GM12864 (cell line): ENCODE data around the gene PCSK4.

Experiments
- DNase-seq: peaks from one replicate; pipeline ENCODE4 v3.0.0-alpha.2; 2011; ENCODE audit warnings: low read depth
- H3K4me3 ChIP-seq: 2 replicates; pipeline ENCODE4 v1.5.1; 2011; ENCODE audit warnings: mild to moderate bottlenecking, low read depth, low read length, control low read depth
- TF ChIP-seq, protein P1 (sequence below): IDR thresholded peaks from 2 replicates; pipeline ENCODE4 v1.5.1; 2011; ENCODE audit warnings: low read depth, mild to moderate bottlenecking, moderate library complexity, low read length, control low read depth, inconsistent platforms; ENCODE audit errors: missing control alignments

PCSK4 gene

DNA sequence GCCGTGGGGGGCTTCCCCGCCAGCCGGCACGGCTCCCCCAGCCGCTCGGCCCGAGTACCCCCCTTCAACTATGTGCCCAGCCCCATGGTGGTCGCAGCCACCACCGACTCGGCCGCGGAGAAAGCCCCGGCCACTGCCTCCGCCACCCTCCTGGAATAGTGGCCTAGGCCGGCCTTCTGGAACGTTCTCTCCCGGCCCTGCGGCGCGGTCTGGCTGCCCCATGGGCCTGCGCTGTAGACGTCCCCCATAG is 20.2 kb downstream of the PCSK4 start:
- TF ChIP-seq, protein P1, sequence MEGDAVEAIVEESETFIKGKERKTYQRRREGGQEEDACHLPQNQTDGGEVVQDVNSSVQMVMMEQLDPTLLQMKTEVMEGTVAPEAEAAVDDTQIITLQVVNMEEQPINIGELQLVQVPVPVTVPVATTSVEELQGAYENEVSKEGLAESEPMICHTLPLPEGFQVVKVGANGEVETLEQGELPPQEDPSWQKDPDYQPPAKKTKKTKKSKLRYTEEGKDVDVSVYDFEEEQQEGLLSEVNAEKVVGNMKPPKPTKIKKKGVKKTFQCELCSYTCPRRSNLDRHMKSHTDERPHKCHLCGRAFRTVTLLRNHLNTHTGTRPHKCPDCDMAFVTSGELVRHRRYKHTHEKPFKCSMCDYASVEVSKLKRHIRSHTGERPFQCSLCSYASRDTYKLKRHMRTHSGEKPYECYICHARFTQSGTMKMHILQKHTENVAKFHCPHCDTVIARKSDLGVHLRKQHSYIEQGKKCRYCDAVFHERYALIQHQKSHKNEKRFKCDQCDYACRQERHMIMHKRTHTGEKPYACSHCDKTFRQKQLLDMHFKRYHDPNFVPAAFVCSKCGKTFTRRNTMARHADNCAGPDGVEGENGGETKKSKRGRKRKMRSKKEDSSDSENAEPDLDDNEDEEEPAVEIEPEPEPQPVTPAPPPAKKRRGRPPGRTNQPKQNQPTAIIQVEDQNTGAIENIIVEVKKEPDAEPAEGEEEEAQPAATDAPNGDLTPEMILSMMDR, result no peak
- H3K4me3 ChIP-seq, result no peak overlapping the region

DNA sequence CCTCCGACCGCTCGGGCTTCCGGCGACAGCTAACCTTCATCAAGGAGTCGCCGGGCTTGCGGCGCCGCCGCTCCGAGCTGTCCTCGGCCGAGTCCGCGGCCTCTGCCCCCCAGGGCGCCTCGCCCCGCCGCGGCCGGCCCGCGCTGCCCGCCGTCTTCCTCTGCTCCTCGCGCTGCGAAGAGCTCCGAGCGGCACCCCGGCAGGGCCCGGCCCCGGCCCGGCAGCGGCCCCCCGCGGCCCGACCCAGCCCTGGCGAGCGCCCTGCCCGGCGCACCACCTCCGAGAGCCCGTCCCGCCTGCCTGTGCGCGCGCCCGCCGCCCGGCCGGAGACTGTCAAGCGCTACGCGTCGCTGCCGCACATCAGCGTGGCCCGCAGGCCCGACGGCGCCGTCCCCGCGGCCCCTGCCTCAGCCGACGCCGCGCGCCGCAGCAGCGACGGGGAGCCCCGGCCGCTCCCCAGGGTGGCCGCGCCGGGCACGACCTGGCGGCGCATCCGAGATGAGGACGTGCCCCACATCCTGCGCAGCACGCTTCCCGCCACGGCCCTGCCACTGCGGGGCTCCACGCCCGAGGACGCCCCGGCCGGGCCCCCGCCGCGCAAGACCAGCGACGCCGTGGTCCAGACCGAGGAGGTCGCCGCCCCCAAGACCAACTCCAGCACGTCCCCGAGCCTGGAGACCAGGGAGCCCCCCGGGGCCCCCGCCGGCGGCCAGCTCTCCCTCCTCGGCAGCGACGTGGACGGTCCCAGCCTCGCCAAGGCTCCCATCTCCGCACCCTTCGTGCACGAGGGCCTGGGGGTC is 20.7 kb downstream of the PCSK4 start:
- DNase-seq, result no peak
- no peak overlapping the region for H3K4me3 ChIP-seq
- TF ChIP-seq, protein P1, result no peak

More for the DNA sequence above, 20.2 kb downstream of the PCSK4 start:
- DNase-seq, result no peak

DNA sequence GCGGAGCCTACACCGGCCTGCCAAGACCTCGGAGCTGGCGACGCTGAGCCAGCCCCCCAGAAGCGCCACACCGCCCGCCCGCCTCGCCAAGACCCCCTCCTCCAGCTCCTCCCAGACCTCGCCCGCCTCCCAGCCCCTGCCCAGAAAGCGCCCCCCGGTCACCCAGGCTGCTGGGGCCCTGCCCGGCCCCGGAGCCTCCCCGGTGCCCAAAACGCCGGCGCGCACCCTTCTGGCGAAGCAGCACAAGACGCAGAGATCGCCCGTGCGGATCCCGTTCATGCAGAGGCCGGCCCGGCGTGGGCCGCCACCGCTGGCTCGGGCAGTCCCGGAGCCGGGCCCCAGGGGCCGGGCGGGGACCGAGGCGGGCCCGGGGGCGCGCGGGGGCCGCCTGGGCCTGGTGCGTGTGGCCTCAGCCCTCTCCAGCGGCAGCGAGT is 21.3 kb downstream of the PCSK4 start:
- no peak overlapping the region for H3K4me3 ChIP-seq
- TF ChIP-seq, protein P1, result no peak
- DNase-seq, result no peak

DNA sequence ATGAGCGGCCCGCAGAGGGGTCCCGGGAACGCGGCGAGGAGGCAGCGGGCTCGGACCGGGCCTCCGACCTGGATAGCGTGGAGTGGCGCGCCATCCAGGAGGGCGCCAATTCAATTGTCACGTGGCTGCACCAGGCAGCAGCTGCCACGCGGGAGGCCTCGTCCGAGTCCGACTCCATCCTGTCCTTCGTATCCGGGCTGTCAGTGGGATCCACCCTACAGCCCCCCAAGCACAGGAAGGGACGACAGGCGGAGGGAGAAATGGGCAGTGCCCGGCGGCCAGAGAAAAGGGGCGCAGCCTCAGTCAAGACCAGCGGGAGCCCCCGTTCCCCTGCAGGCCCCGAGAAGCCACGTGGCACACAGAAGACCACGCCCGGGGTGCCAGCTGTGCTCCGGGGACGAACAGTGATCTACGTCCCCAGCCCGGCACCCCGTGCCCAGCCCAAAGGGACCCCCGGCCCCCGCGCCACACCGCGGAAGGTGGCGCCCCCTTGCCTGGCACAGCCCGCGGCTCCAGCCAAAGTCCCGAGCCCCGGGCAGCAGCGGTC is 21.8 kb downstream of the PCSK4 start:
- no peak for DNase-seq
- H3K4me3 ChIP-seq, result no peak overlapping the region
- TF ChIP-seq, protein P1, result no peak

DNA sequence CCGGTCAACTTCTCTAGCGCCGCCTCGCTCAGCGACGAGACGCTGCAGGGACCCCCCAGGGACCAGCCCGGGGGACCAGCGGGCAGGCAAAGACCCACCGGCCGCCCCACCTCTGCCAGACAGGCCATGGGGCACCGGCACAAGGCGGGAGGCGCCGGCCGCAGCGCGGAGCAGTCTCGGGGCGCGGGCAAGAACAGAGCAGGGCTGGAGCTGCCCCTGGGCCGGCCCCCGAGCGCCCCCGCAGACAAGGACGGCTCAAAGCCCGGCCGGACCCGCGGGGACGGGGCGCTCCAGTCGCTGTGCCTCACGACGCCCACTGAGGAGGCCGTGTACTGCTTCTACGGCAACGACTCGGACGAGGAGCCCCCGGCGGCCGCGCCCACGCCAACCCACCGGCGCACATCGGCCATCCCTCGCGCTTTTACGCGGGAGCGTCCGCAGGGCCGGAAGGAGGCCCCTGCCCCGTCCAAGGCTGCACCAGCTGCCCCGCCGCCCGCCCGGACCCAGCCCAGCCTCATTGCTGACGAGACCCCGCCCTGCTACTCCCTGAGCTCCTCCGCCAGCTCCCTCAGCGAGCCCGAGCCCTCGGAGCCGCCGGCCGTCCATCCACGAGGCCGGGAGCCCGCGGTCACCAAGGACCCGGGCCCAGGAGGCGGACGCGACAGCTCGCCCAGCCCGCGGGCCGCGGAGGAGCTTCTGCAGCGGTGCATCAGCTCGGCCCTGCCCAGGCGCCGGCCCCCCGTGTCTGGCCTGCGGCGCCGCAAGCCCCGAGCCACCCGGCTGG is 22.5 kb downstream of the PCSK4 start:
- no peak overlapping the region for H3K4me3 ChIP-seq
- TF ChIP-seq, protein P1, result no peak
- no peak for DNase-seq

DNA sequence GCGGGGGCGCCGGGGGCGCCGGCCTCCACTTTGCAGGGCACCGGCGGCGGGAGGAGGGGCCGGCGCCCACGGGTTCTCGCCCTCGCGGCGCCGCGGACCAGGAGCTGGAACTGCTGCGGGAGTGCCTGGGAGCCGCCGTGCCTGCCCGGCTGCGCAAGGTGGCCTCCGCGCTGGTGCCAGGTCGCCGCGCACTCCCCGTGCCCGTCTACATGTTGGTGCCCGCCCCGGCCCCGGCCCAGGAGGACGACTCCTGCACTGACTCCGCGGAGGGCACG is 23.0 kb downstream of the PCSK4 start:
- no peak overlapping the region for H3K4me3 ChIP-seq
- TF ChIP-seq, protein P1, result no peak

More for the DNA sequence above, 23.0 kb downstream of the PCSK4 start:
- DNase-seq, result no peak
